HCEC 1CT (cell line): Measurements from ENCODE around the gene AMTN.
A peak's percentile ranks its signal among the peaks of the same experiment; 100 is the strongest.
"Not testable (repeated sequence)": the region's sequence is repeated elsewhere in the genome, so short reads cannot be mapped to it uniquely, and the experiment has no call there.

Experiments used
- DNase-seq: peaks from one replicate; pipeline ENCODE4 v3.0.0-alpha.2; 2017

Gene AMTN, protein sequence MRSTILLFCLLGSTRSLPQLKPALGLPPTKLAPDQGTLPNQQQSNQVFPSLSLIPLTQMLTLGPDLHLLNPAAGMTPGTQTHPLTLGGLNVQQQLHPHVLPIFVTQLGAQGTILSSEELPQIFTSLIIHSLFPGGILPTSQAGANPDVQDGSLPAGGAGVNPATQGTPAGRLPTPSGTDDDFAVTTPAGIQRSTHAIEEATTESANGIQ

DNA sequence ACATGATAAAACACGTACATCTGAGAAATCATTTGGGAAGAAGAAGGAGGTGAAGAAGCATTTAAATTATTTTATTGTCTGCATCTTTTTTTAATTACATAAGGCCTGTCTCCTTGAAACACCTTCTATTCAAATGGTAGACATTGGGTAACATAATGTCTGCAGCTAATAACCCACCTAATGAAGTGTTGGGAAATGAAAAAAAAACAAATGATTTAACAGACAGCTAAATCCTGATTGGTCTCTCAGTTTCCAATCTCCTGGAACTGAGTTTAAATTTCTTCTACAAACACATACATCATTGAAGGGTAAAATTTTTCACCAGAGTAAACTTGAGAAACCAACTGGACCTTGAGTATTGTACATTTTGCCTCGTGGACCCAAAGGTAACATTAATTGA lies at the start of gene AMTN:
Gene AMTN, plus strand, starts transcription at position 301 of the 400 bp plus-strand sequence. CDS start 209 bp downstream, outside the sequence.
- DNase-seq = no peak

DNA sequence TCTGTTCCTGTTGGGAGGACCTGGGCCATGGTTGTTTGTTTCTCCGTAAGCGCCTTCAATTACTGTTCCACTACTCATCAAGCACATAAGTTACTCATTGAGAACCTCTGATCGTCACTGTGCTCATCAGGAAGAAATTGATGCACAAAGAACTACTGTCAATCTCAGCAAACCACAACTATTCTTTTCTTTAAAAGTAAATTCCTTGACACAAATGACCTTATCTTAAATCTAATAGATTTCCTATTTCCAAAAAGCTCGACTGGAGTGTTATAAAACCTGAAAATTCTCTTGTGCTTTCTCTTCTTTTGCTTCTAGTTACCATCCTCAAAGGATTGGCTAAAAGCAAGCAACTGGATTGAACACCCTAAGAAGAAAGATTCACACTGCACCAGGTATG lies 46.5 kb upstream of the AMTN start, which contains the start of gene MUC7:
Gene MUC7, plus strand, starts transcription at position 301 of the 400 bp plus-strand sequence. CDS start 1,825 bp downstream, outside the sequence.
- DNase-seq = no peak

DNA sequence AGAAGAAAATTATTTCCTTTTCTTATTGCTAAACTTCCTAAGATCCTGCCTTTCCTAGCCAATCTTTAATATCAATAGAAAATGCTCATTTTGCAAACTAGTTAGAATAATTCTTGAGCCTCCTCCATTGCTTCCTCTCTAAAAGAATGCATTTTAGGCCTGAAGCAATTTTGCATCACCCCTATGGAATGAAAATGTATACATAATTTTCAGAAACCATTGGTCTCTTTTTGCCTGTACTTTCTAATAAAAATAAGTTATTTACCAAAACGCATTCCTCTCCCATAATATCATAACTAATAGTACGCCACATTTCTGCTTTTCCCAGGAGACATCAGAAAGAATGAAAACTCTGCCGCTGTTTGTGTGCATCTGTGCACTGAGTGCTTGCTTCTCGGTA lies 44.7 kb upstream of the AMTN start:
- DNase-seq = no peak

DNA sequence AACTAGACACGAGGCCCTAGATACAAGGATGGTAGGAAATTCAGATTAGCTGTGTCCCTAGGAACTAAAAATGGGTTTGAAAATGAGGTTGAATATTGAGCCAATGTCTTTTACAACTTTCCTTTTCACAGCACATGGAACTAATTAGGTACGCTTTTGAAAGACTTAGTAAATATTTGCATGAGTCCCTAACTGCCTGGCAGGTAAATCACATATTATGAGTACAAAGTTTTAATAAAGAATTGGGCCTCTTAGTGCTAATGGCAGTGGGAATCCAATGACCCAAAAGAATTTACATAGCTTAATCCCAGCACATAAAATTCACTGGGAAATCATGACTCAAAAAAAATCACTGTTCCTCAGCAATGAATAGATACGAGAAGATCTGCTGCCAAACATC lies 29.6 kb upstream of the AMTN start:
- DNase-seq = no peak

DNA sequence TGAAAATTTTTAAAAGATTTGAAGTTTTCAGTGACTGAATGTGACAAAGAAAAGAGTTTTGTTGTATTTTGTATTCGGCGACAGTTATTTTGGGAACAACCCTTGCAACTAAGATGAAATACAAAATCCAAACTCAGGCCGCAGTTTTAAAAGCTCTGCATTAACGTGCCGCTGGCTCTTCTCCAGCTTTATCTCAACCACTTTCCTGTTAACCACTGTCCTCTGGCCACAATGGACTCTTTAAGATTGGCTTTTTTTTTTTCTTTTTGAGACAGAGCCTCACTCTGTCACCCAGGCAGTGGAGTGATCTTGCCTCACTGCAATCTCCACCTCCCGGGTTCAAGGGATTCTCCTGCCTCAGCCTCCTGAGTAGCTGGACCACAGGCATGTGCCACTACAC lies 22.1 kb upstream of the AMTN start:
- DNase-seq = no peak

DNA sequence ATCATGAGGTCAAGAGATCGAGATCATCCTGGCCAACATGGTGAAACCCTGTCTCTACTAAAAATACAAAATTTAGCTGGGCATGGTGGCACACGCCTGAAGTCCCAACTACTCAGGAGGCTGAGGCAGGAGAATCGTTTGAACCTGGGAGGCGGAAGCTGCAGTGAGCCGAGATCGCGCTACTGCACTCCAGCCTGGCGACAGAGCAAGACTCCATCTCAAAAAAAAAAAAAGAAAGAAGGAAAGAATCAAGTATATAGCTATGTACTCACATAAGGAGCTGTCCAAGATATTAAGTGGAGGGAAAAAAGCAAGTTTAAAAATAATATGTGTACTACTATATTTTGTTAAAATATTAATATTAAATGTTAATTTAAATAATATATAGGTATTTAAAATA lies 16.5 kb upstream of the AMTN start:
- DNase-seq = not testable (repeated sequence)

DNA sequence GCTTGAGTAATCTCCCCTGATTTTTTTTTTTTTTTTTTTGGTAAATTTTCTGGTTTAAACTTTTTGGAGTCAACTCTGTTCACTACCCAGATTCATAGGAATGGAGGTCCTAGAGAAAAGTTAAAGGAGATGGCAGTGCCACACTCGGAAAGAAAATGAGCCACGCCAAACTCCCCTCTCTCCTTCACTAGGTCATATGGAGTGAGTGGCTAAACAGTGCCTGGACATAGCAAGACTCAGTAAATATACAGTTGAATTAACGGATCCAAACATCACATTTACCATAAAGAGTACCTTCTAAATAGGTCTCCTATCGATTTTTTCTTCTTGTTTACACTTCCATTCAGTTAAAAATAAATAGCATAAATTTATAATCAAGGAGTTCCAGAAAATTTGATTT lies 13.6 kb upstream of the AMTN start:
- no peak for DNase-seq

DNA sequence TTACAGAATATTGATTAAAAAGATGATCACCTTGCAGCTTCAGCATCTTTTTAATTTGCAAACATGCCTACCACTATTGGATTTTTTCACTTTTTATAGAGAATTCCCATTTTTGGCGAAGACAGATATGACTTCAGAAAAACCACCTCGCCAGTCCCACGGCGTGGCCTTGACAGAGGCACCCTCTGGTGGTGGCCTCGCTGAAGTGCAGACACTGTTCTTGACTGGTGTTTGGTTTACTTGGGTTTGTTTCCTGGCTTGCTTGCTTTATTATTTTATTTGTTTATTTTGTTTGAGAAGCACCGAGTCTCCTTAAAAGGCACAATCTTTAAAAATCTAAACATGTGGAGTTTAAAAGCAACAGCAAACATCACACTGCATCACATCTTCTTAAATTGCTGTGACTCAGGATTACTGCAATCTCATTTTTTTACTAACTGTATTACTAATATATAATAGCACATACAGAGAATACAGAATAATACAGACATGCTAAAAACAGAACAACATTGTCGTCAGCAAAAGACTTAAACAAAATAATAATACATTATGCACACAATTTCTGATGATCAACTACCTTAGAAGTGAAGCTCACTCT lies 13.1 kb upstream of the AMTN start:
- DNase-seq = peak; percentile 12

DNA sequence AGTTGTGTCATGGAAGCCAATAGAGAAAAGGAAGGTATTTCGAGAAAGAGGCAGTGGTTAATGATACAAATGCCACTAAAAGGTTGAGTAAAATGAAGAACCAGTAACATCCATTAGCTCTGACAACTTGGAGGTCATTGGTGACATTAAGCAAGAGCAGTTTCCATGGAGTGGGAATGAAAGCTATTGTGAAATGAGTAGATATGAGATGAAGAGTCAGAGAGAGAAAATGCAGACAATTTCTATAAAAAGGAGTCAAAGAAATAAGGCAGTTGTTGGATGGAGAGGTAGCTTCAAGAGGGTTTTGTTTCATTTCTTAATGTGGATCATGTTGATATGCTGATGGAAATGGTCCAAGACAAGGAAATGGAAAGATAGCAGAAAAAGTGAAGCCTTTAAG lies 9.6 kb upstream of the AMTN start:
- DNase-seq = no peak

DNA sequence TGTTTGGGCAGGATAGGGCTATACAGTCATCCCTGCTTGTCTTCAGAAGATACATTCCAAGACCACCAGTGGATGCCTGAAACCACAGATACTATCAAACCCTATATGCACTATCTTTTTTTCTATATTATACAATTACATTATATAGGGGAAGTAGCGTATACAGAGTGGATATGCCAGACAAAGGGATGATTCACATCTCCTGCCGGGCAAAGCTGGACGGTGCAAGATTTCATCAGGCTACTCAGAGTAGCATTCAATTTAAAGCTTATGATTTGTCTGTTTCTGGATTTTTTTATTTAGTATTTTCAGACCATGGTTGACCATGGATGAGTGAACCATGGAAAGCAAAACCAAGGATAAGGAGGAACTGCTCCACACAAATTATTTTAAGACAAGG lies 7.0 kb upstream of the AMTN start:
- DNase-seq = no peak

DNA sequence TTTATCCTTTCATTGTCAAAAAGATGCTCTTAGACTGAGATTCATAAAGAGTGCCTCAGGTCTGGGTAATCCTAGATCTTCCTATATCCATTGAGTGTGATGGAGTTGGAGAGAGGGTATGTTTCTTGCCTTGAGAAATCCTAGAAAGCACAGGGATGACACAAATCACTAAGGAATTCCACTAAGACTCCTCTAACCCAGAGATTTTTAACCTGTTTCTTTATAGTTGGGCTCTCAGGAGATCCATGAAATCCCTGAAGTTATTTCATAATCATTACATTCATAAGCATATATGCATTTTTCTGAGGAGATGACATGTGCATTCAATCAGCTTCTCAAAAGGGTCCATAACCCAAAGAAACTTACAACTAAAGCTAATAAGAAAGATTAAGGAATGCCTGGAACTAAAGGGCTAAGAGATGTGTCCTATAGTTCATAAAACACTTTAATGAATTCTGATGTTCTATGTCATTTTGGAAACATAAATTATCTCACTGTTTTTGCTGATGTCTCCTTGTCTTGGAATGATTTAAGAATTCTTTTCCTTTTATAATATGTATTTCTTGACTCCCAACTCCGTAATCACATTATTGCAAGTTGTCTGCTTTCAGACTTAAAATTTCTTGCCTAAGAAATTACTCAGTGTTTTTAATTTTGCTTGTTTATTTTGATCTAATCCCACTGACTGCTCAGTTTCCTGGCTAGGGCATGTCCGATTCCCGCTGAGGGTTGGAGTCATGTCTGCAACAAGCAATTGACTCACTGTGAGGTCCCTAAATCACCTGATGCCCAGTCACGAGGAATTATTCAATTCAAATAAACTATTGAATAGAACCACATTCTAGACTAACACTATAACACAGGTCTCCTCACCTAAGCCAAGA lies 2.8 kb upstream of the AMTN start:
- no peak for DNase-seq

DNA sequence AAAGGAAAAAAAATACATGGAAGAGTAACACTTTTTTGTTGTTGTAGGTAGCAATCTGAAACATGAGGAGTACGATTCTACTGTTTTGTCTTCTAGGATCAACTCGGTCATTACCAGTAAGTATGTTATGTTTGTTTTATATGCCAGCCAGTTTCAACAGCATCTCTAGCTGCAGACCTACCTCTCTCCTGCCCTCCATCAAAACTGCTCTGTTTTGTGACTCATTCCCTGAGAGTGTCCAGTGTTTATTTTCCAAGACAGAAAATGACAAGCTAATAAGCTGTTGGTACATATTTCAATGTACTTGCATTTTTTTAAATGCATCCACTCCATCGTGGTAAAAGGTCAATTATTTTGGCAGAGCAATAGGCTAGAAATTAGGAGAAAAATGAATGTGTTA lies 347 bp downstream of the AMTN start:
- DNase-seq = no peak

DNA sequence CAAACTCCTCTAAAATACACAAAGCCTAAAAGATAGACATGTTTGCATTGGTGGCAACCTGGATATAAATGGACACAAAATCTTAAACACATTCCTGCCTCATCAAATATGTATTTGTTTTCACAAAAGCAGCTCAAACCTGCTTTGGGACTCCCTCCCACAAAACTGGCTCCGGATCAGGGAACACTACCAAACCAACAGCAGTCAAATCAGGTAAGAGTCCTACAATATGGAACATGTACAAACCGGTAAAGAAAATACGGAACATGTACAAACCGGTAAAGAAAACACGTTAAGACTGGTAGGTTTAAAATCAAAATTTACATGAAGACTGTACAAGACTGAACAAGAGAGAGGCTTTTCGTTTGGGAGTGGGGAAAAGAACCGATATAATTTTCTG lies 4.3 kb downstream of the AMTN start:
- no peak for DNase-seq

DNA sequence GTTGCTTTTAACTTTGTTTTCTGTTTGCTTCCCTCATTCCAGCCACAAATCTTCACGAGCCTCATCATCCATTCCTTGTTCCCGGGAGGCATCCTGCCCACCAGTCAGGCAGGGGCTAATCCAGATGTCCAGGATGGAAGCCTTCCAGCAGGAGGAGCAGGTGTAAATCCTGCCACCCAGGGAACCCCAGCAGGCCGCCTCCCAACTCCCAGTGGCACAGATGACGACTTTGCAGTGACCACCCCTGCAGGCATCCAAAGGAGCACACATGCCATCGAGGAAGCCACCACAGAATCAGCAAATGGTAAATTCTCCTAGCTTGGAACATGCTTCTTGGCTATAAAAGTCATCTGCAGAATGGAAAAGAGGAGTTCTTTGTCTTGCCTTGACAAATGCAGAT lies 12.6 kb downstream of the AMTN start:
- DNase-seq = no peak

DNA sequence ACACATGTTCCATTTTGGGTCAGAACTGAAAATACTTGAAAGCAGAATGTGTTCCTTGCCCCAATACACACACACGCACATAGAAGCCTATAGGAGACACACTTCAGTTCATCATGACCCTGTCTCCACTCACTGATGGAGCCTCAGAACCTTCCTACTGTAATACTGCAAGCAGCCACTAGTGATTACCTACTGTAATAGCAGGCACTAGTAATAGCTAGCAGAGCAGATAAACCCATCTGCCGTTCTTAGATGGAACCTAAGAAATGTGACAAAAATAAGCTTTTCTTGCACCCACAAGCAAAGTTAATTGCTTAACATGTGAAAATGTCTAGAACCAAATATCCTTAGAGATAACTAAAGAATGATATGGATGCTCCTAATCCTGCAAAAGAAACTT lies 13.6 kb downstream of the AMTN start:
- DNase-seq = no peak

DNA sequence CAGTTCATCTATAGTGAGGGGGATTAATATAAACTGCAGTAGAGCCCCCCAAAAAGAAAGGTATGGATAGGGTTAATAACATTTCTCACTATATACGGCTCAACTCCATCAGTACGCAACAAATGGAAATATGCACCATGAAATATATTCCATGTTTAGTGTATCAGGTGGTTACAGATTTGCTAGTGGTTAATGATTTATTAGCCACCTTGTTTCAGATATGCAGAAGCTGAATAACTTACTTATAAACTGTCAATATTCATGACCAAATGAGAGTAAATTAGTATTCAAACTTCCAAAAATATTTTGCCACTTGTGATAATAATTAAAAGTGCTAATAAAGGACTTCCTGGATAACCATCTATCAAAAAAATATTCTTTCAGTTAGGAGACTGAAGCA lies 14.8 kb downstream of the AMTN start:
- DNase-seq = no peak

DNA sequence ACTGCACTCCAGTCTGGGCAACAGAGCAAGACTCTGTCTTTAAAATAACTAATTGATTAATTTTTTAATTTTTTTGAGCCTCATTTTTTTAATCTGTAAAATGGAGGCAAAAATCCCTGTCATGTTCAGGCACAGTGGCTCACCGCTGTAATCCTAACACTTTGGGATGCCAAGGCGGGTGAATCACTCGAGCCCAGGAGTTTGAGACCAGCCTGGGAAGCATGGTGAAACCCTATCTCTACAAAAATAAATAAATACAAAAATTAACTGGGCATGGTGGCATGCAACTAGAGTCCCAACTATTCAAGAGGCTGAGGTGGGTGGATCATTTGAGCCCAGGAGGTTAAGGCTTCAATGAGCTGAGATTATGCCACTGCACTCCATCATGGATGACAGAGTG lies 15.4 kb downstream of the AMTN start:
- DNase-seq = no peak

DNA sequence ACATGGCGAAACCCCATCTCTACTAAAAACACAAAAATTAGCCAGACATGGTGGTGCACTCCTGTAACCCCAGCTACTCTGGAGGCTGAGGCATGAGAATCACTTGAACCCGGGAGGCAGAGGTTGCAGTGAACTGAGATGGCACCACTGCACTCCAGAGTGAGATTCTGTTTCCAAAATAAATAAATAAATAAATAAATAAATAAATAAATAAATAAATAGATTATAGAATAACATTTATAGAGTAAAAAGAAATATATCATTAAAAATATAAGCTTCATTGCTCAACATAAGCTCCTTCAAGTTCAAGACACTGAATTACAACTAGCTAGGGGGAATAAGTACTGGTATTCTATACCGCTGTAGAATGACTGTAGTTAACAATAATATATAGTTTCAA lies 16.5 kb downstream of the AMTN start:
- DNase-seq = not testable (repeated sequence)

DNA sequence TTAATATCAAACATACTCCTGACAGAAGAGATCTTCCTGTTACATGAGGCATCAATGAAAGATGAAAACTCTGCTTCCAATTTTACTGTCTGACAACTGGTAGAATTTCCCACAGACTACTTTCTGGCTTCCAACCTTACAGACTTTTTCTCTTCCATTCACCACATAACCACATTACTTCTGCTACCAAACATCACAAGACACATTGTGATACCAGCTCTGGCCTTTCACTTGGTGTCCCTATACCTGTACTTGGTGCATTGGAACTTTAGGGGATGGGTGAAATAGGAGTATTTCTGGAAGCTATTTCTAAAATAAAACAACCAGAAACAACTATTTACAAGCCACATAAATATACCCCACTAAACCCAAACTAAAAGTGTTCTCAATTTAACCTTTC lies 20.5 kb downstream of the AMTN start:
- no peak for DNase-seq

DNA sequence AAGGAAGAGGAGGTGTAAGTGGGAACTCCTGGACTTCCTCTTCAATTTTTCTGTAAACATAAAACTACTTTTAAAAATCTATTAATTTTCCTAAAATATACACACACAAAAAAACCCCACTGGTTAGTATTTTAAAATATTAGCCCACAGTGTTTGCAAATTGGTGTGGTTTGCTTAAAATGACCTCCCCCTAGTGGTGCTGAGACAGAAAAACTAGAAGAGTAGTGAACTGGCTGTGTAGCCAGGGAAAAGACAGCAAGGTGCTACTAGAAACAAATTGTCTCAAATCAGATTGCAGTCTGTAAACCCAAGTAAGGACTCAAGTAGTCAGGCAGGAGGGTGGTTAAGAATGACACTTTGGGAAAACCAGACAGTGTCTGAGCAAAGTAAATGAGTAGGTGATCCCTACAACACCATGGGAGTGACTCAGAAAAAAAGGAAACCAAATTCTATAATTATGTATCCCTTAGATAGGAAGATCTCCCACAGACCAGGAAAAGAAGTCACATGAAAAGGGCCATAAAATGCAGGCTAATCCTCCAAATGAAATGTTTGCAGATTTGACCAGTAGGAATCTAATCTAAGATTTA lies 26.0 kb downstream of the AMTN start:
- no peak for DNase-seq

DNA sequence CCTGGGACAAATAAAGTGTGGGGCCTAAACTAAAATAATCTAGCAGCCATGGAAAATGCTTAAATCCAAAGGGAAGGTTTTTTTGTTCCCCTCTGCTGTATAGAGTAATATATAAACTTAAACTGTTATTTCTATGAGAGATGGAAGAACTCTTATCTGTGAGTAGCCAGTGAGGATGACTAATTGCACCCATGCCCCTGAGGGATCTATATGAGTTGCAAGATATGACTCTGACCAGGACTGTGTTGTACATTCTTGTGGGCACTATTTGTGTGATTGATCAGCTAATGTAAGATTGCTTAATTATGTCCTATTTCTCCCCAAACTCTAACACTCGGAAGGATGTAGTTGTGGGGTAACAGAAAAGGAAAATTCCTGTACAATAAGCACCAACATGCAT lies 38.5 kb downstream of the AMTN start:
- DNase-seq = no peak

DNA sequence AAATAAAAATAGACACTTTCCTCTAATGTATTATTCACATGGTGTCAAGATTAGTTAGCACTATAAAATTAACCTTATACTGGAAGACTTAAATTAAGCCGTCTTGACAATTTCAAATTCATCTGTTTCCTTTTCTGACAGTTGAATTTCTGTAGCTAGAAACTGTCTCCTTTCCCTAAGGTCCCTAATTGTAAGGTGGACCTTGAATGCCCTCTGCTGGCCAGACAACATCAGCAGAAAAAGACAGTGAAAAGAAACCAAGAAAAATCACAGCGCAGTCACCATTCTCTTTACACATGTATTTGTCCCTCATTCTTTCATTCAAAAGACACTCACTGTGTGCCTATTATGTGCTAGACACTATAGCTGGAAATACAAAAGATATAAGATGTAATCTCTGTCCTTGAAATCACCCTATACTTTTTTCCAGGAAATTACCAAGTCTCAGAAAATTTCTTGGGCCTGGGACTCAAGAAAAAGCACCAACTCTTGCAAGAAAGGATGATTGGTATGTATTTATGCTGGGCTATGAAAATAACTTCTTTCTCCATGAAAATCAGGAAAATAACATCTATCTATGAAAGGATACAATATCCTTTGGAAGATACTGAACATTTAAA lies 41.0 kb downstream of the AMTN start:
- DNase-seq = peak; percentile 16

DNA sequence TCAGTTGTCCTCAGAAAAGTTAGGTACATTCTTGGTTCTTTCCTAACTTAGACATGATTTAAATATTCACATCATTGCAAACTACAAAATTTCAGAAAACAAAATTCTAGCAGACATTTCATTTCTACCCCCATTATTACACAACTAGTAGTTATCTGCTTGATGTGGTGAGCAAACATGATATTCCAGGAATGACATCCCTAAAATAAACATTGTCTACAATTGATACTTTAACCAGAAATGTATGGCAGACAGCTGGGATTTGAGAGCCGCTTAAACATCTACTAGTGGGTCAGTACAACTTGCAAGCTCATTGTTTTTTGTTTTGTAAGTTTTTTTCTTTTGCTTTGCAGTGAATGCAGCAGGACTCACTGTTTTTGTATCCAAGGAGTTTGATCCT lies 41.6 kb downstream of the AMTN start:
- no peak for DNase-seq
